Fibroblast of skin of abdomen (primary cell): Measurements from ENCODE around the gene ERICH6.

ENCODE experiments used
- DNase-seq: peaks from one replicate; pipeline ENCODE4 v3.0.0-alpha.2; 2013

ERICH6 gene

GRCh38 chr3:150736903-150737832 lies 33.4 kb upstream of the ERICH6 start:
- no peak for DNase-seq

DNA sequence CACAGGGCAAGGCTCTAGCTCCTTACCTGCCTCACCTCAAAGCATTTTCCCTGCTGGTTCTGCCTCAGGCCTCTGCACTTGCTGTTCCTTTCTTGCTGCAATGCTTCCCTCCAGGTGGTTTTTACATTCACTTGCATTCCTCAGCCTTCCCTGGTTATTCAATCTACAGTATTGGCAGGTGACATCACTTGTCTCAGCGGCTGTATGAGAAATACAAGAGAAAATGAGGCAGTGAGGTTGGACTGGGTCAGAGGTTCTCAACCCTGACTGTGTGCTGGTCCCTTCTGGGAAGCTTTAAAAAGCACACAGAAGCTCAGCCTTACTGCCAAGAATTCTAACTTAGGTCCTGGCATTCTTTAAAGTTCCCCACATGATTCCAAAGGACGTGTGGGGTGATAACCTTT lies 32.6 kb upstream of the ERICH6 start:
- DNase-seq, result no peak

DNA sequence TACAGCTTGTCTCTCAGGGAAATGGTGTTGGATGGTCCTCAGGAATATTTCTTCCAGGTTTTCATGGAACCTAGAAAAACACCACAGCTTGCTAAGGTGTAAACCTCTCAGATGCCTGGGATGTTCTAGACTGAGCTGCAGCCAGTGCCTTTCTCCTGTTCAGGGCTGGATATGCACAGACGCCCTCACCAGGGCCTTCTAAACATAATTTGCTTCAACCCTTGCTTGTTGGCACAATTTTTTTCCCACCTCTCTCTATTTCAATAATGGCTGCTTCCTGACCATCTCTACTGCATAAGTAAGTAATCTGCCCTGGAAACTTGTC lies 31.0 kb upstream of the ERICH6 start:
- no peak for DNase-seq

- no peak for DNase-seq
These were observed 30.4 kb upstream of the ERICH6 start for GRCh38 chr3:150733936-150734794.

DNA sequence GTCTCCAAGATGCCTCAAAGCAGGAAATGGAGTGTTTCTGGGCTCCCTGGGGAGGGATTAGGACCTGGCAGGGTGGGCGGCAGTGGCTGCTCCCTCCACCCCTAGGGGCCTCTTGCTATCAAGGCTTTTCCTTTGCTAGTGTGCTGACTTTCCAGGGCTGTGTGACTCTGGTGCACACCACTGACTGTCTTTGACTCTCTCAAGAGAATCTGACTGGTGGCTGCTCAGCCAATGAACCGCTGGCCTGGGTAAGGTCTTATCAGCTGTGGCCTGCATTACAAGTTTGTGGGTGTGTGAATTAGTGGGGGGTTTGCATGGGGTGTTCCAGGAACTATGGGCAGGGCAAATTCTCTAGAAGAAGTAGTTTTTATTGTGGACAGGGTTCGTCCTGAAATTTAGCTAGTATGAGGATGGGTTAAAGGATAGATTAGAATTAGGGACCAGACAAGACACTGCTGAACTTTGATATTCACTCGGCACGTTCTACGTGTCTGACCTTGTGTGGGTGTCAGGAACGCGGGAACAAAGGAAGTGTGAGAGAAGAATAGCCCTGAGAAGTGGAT lies 29.7 kb upstream of the ERICH6 start:
- no peak for DNase-seq

- DNase-seq, result no peak
These were observed 26.1 kb upstream of the ERICH6 start for GRCh38 chr3:150729682-150730360.

DNA sequence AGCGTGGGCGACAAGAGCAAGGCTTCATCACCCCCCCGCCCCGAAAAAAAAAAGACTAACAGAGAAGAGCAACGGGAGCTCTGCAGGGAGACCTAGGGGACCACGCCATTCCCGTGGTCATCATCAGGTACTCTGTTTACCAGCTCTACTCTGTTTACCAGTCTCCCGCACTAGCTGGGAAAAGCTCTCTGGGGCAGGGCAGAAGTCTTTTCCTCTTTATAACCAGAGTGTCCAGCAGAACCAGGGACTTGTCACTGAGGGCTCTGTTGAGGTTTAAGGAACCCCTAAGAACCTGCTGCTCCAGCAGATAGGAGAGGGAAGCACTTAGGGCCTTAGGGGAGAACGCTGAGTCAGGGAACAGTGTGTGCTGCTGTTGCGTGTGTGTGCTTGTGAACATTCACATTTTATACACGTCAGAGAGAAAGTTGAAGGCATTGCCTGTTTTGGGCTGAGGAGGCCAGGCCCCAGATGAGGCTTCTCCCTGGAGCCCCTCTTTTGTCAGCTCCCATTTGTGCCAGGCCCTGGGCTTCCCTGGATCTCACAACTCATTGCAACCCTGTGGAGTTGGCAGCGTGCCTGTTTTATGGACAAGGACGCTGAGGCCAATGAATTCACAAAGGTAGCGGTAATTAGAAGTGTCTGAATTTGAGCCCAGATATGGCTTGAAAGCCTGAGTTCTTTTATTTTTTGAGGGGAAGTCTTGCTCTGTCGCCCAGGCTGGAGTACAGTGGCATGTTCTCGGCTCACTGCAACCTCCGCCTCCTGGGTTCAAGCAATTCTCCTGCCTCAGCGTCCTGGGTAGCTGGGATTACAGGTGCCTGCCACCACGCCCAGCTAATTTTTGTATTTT lies 24.2 kb upstream of the ERICH6 start:
- no peak for DNase-seq

GRCh38 chr3:150725548-150725947 lies 21.8 kb upstream of the ERICH6 start:
- DNase-seq, result no peak

DNA sequence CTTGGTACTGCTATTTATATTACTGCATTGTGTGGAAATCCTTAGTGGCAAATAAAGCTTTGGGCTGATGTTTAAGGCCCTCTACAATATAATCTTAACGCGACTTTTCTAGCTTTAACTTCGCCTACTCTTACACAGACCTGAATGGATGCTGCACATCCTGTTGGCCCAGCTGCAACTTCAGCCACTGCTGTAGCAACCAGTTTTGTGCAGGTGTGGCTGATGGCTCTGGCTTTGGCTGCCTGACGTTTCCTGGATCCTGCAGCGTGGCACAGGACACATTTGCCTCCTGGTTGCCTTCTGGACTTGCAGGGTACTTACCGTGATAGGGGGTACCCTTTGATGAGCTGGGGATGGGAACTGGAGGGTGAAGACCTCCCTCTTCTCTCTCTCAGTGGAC lies 20.2 kb upstream of the ERICH6 start:
- no peak for DNase-seq

- no peak for DNase-seq
These were observed 18.5 kb upstream of the ERICH6 start for GRCh38 chr3:150722267-150722666.

DNA sequence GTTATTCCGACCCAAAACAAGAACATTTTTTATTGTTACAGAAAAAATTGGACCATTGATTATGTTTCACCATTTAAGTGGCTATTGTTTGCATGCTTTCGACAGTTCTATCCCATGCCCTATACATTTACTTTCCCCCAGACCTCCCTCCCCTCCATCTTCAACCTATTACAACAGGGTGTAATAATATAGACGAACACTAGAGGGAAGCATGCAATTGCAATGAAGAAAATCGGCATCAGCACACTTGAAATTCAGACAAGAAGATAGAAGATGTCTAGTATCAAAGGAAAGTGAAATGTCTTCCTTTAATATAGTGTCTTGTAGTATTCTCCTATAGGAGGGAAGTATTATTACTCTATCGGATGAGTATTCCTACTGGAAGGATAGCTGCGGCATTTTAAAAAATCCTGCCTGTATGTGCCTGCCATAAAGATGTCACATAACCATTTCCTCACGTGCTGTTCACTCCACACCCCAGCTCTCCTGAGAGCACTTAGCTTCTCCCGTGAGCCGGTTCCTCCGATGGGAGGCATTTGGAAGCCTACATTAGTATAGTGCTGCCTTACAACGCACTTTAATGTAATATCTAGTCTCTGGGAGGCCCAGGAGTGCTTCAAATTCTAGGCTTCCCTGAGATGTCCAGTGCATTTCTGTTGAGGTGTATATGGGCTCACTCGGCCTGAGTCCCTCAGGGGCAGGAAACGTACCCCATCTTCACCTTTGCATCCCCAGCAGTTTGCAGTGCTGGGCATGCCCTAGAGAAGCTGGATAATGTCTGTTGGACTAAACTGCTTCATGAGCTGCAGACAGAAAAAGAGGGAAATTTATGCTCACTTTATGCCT lies 17.8 kb upstream of the ERICH6 start:
- peak; percentile 62 for DNase-seq

GRCh38 chr3:150720444-150720843 lies 16.7 kb upstream of the ERICH6 start:
- no peak for DNase-seq

DNA sequence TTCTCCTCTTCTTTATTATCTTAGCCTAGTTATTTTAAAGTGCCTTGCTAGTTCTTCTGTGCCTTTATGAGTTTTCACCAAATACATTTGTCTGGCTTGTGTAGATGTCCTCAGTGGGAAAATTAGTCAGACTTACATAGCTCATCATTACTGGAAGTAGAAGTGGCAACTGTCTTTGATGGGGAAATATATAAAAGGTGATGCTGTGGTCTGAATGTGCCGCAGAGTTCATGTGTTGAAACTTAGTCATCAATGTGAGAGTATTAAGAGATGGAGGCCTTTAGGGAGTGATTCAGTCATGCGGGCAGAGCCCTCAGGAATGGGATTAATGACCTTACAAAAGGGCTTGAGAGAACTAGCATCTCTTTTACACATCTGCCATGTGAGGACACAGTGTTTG lies 6.4 kb upstream of the ERICH6 start:
- no peak for DNase-seq

- DNase-seq, result peak; percentile 4
These were observed 393 bp downstream of the ERICH6 start for GRCh38 chr3:150703299-150703755.

GRCh38 chr3:150699068-150699639 lies 4.6 kb downstream of the ERICH6 start:
- peak; percentile 30 for DNase-seq

DNA sequence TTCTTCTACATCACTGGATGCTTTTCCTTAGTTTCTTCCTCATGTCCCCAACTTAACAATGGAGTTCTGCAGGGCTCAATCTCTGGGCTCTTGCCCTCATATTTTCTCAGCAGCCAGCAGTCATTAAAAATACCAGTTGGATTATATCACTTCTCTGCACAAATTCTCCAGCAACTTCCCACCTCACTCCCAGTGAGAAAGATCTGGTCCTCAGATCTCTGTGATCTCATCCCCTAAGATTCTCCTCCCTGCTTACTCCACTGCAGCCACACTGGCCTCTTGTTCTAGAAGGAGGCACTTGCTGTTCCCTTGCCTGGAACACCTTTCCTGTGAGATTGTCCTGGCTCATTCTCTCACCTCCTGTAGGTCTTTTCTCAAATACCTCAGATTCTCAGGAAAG lies 6.1 kb downstream of the ERICH6 start:
- DNase-seq, result peak; percentile 31

DNA sequence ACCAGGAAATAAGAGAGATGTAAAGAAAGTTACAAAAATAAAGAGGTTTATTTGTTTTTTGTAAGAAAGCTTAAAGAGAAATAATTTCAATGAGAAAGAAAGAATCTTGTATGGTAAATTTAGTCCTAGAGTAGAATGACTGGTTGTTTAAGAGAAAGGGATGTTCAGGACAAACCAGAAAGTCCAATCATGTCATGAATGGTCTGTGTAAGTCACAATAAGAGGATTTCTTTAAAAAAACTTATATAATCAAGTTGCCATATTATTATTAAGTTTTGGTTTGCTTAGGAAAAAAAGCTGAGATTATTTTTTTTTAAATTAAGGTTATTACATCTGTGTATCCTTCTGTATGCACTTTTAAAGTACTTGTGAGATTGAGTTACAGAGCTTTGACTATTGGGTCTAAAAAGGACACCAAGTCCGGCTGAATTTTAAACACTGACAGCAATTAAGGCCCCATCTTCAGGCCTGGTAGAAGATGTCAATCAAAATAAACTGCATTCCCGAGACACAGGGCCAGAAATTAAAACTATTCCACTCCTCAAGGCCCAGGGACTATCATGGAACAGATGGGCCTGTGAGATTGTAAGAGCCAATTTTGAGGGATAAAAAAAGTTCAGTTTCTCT lies 12.2 kb downstream of the ERICH6 start:
- DNase-seq, result no peak

GRCh38 chr3:150687613-150688012 lies 16.1 kb downstream of the ERICH6 start:
- DNase-seq, result no peak

GRCh38 chr3:150682824-150683223 lies 20.9 kb downstream of the ERICH6 start:
- DNase-seq, result no peak

DNA sequence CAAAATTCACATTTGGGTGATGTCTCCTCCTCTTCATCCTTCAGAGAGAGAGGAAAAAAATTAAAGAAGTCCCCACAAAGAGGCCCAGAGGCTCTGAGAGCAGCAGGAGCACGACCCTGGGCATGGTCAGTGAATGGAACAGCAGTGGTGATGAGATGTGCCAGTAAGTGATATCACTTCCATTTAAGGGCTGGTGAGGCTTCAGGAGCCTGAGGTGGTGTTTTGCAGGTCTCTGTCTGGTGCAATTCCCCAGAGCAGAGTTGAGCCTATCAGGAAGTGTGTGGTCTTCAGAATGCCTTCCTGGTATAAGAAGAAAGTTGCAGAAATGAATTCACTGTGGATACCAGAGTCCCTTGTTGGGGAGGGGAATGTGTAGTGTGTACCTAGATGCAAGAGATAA lies 21.4 kb downstream of the ERICH6 start:
- DNase-seq, result no peak
